IMR-90 (cell line): ENCODE data around the gene ANP32B. TPM values are rescaled to one million over a fixed set of nuclear protein-coding genes. Genes with fewer than 3 reads are reported as not detected.
A peak's percentile ranks its signal among the peaks of the same experiment; 100 is the strongest.

ENCODE experiments used
- BHLHE40 ChIP-seq: fragments of 150-350 bp; IDR thresholded peaks from 2 replicates; pipeline ENCODE4 v1.6.1; 2016; ENCODE audit warnings: mild to moderate bottlenecking, low read depth, low read length
- CEBPB ChIP-seq: IDR thresholded peaks from 2 replicates; pipeline ENCODE4 v1.6.1; 2012; ENCODE audit warnings: low read depth, low read length, improper control_type of control experiment
- CHD1 ChIP-seq: IDR thresholded peaks from 2 replicates; pipeline ENCODE4 v1.6.1; 2012; ENCODE audit warnings: low read depth, low read length, improper control_type of control experiment
- MAFK ChIP-seq: IDR thresholded peaks from 2 replicates; pipeline ENCODE4 v1.6.1; 2012; ENCODE audit warnings: low read depth, low read length, improper control_type of control experiment
- MAZ ChIP-seq: IDR thresholded peaks from 2 replicates; pipeline ENCODE4 v1.6.1; 2012; ENCODE audit warnings: low read depth, mild to moderate bottlenecking, low read length, improper control_type of control experiment, moderate library complexity, borderline replicate concordance
- MXI1 ChIP-seq: IDR thresholded peaks from 2 replicates; pipeline ENCODE4 v1.6.1; 2012; ENCODE audit warnings: low read depth, mild to moderate bottlenecking, low read length, moderate library complexity, borderline replicate concordance
- RCOR1 ChIP-seq: IDR thresholded peaks from 2 replicates; pipeline ENCODE4 v1.6.1; 2012; ENCODE audit warnings: mild to moderate bottlenecking, low read length, improper control_type of control experiment; ENCODE audit not compliant: insufficient replicate concordance
- SMC3 ChIP-seq: fragments of 150-350 bp; IDR thresholded peaks from 2 replicates; pipeline ENCODE4 v1.6.1; 2016; ENCODE audit warnings: low read depth, mild to moderate bottlenecking, antibody characterized with exemption, low read length, moderate library complexity
- polyA plus RNA-seq, 3 experiments: library from polyadenylated mRNA; depleted of rRNA; stranded (reverse); fragments of >200 nt; gene quantifications; 2 replicates each; pipeline ENCODE4 v1.2.3, GENCODE V29; 2012; ENCODE audit warnings: low replicate concordance in 1 of 3
- total RNA-seq: library from RNA; depleted of rRNA; stranded (reverse); fragments of >200 nt; gene quantifications from 2 replicates; pipeline ENCODE4 v1.2.3, GENCODE V29; 2012

ANP32B gene
- total and polyA plus RNA-seq, 2 of the 4 experiments (the other 2 are of a cell fraction), result 3.9 to 46.8 TPM

- TF ChIP-seq RCOR1 (no peak), SMC3 (no peak), MXI1 (peak; percentile 78; the same call in 1 of the 2 replicates), CHD1 (peak; percentile 62; the same call in 1 of the 2 replicates), BHLHE40 (peak; percentile 72), MAZ (peak; percentile 70), CEBPB (peak; percentile 88), MAFK (no peak)
These were observed 1.3 kb downstream of the ANP32B start (continued) for GRCh38 chr9:97984188-97985057.
